ENCODE data around the gene USPL1. TPM values are rescaled to one million over a fixed set of nuclear protein-coding genes. Genes with fewer than 3 reads are reported as not detected.

The USPL1 gene
- total and polyA plus RNA-seq, 2 of the 13 experiments (the other 11 are each of a cell fraction or from before 2014, with no cell fraction given) = 13.7 to 15.9 TPM

DNA sequence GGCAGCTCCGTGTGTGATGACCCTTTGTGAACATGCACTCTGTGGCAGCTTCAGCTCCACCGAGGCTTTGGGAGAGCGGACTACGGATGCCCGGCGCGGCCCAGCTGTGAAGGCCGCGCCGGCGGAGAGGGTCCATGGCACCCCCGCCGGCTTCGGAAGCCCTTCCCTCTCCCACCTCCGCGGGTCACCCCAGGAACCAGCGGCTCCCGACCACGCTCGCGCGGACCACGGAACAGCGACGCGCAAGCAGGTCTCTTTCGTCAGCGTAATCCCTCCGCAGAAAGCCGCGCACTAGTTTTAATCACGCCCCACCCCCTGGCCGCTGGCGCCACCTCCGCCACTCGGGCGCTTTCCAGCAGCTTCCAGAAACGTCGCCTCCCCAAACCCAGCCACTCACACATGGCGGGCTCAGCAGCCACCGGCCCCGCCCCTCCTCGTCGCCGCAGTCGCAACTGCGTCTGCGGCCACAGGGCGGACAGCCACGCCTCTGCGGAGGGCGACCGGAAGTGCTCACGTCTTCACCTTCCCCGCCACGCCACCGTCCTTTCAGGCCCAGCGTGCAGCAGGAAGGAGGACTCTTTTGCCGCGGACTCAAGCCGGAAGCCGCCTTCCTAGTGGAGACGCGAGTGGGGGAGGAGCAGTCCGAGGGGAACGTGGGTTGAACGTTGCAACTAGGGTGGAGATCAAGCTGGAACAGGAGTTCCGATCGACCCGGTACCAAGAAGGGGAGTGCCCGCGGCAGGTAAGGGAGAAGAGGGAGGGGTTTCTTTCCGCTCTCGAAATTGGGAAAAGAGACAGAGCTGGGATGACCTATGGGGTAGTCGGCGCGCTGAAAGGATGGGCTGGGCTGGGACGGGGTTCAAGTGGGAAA, at the start of gene USPL1 (continued):
- TF ChIP-seq MED1 (CRISPR knock-in tag; IDR thresholded peaks at IDR 0.05) (peak; percentile 94), ZNF7 (CRISPR knock-in tag; IDR thresholded peaks at IDR 0.05) (0 out of 2 replicates have a peak, but pooled peaks have one; percentile 13), ZNF329 (CRISPR knock-in tag; IDR thresholded peaks at IDR 0.05; ENCODE audit: low read depth) (peak; percentile 95), NKX3-1 (CRISPR knock-in tag; IDR thresholded peaks at IDR 0.05) (peak; percentile 96), KLF13 (CRISPR knock-in tag; IDR thresholded peaks at IDR 0.05) (no peak), RCOR2 (CRISPR knock-in tag; IDR thresholded peaks at IDR 0.05) (0 out of 2 replicates have a peak, but pooled peaks have one; percentile 28), FOXA1 (IDR thresholded peaks at IDR 0.05) (no peak), FOXA1 (CRISPR knock-in tag; IDR thresholded peaks at IDR 0.05) (peak; percentile 68; the same call in 1 of the 2 replicates), ZNF430 (CRISPR knock-in tag; IDR thresholded peaks at IDR 0.05) (peak; percentile 96), XRCC5 (optimal IDR thresholded peaks at IDR 0.05; ENCODE audit: low read length) (peak; percentile 97), ZFP82 (CRISPR knock-in tag; IDR thresholded peaks at IDR 0.05; ENCODE audit: borderline replicate concordance) (peak; percentile 97), ZNF563 (CRISPR knock-in tag; IDR thresholded peaks at IDR 0.05) (peak; percentile 84), MAF1 (CRISPR knock-in tag; IDR thresholded peaks at IDR 0.05; ENCODE audit: borderline replicate concordance) (peak; percentile 95), BCL6 (CRISPR knock-in tag; IDR thresholded peaks at IDR 0.05) (peak; percentile 87), ZEB1 (IDR thresholded peaks at IDR 0.05; ENCODE audit: insufficient replicate concordance, low read depth) (no peak), REL (CRISPR knock-in tag; conservative IDR thresholded peaks at IDR 0.05) (peak; percentile 93), TMF1 (CRISPR knock-in tag; IDR thresholded peaks at IDR 0.05; ENCODE audit: low read depth) (peak; percentile 99), SP1 (IDR thresholded peaks at IDR 0.05) (no peak), SP1 (CRISPR knock-in tag; IDR thresholded peaks at IDR 0.05) (peak; percentile 94)
- TF ChIP-seq, protein P1, sequence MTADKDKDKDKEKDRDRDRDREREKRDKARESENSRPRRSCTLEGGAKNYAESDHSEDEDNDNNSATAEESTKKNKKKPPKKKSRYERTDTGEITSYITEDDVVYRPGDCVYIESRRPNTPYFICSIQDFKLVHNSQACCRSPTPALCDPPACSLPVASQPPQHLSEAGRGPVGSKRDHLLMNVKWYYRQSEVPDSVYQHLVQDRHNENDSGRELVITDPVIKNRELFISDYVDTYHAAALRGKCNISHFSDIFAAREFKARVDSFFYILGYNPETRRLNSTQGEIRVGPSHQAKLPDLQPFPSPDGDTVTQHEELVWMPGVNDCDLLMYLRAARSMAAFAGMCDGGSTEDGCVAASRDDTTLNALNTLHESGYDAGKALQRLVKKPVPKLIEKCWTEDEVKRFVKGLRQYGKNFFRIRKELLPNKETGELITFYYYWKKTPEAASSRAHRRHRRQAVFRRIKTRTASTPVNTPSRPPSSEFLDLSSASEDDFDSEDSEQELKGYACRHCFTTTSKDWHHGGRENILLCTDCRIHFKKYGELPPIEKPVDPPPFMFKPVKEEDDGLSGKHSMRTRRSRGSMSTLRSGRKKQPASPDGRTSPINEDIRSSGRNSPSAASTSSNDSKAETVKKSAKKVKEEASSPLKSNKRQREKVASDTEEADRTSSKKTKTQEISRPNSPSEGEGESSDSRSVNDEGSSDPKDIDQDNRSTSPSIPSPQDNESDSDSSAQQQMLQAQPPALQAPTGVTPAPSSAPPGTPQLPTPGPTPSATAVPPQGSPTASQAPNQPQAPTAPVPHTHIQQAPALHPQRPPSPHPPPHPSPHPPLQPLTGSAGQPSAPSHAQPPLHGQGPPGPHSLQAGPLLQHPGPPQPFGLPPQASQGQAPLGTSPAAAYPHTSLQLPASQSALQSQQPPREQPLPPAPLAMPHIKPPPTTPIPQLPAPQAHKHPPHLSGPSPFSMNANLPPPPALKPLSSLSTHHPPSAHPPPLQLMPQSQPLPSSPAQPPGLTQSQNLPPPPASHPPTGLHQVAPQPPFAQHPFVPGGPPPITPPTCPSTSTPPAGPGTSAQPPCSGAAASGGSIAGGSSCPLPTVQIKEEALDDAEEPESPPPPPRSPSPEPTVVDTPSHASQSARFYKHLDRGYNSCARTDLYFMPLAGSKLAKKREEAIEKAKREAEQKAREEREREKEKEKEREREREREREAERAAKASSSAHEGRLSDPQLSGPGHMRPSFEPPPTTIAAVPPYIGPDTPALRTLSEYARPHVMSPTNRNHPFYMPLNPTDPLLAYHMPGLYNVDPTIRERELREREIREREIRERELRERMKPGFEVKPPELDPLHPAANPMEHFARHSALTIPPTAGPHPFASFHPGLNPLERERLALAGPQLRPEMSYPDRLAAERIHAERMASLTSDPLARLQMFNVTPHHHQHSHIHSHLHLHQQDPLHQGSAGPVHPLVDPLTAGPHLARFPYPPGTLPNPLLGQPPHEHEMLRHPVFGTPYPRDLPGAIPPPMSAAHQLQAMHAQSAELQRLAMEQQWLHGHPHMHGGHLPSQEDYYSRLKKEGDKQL (CRISPR knock-in tag; IDR thresholded peaks at IDR 0.05; ENCODE audit: low read depth) = peak; percentile 78; the same call in 1 of the 2 replicates
- TF ChIP-seq, protein P2, sequence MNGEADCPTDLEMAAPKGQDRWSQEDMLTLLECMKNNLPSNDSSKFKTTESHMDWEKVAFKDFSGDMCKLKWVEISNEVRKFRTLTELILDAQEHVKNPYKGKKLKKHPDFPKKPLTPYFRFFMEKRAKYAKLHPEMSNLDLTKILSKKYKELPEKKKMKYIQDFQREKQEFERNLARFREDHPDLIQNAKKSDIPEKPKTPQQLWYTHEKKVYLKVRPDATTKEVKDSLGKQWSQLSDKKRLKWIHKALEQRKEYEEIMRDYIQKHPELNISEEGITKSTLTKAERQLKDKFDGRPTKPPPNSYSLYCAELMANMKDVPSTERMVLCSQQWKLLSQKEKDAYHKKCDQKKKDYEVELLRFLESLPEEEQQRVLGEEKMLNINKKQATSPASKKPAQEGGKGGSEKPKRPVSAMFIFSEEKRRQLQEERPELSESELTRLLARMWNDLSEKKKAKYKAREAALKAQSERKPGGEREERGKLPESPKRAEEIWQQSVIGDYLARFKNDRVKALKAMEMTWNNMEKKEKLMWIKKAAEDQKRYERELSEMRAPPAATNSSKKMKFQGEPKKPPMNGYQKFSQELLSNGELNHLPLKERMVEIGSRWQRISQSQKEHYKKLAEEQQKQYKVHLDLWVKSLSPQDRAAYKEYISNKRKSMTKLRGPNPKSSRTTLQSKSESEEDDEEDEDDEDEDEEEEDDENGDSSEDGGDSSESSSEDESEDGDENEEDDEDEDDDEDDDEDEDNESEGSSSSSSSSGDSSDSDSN (CRISPR knock-in tag; IDR thresholded peaks at IDR 0.05) = peak; percentile 98
- TF ChIP-seq, protein P3, sequence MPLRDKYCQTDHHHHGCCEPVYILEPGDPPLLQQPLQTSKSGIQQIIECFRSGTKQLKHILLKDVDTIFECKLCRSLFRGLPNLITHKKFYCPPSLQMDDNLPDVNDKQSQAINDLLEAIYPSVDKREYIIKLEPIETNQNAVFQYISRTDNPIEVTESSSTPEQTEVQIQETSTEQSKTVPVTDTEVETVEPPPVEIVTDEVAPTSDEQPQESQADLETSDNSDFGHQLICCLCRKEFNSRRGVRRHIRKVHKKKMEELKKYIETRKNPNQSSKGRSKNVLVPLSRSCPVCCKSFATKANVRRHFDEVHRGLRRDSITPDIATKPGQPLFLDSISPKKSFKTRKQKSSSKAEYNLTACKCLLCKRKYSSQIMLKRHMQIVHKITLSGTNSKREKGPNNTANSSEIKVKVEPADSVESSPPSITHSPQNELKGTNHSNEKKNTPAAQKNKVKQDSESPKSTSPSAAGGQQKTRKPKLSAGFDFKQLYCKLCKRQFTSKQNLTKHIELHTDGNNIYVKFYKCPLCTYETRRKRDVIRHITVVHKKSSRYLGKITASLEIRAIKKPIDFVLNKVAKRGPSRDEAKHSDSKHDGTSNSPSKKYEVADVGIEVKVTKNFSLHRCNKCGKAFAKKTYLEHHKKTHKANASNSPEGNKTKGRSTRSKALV (CRISPR knock-in tag; IDR thresholded peaks at IDR 0.05) = peak; percentile 87
